ENCODE measurements around the gene ISL2. TPM values are rescaled to one million over a fixed set of nuclear protein-coding genes. Genes with fewer than 3 reads are reported as not detected.

ISL2 gene
- total and polyA plus RNA-seq, 2 of the 13 experiments (the other 11 are each of a cell fraction or from before 2014, with no cell fraction given), result 4.3 to 5.1 TPM

- Histone ChIP-seq H3K4me2 (ENCODE audit: low read depth, low read length) (no peak overlapping the region), H2AFZ (ENCODE audit: low read length) (no peak overlapping the region), H3K9me3 (ENCODE audit: low read length) (no peaks in the 10 kb centered on the region), H3K4me1 (ENCODE audit: insufficient read depth, low read length) (peaks cover 26% of the 10 kb centered on the region), H3K36me3 (replicated peaks in 1 of 2; ENCODE audit: control insufficient read depth in 1 of 2, insufficient read depth in 2 of 2, low read length in 2 of 2) (peaks cover 6 to 42% of the 10 kb centered on the region in 2 experiments), H4K20me1 (ENCODE audit: insufficient read depth, low read length) (peaks cover 19% of the 10 kb centered on the region), H3K27ac (ENCODE audit: extremely low read length, insufficient read depth, low read length) (no peak overlapping the region), H3K79me2 (ENCODE audit: insufficient read depth, low read length) (peaks cover 52% of the 10 kb centered on the region), H3K27me3 (ENCODE audit: control insufficient read depth in 1 of 2, insufficient read depth in 2 of 2, low read length in 2 of 2) (no peaks in the 10 kb centered on the region), H3K9ac (ENCODE audit: insufficient read depth, low read depth, low read length) (no peak overlapping the region), H3K4me3 (replicated peaks in 1 of 3; ENCODE audit: insufficient read depth in 1 of 3, low read depth in 2 of 3, low read length in 3 of 3) (no peak overlapping the region)
- ChIA-PET POLR2A (interaction anchor here (0.9 to 1.3 kb wide), 2 partner anchors 21 to 44 kb away, joined by 3 read pairs; no protein-coding TSS in a partner anchor), CTCF (ENCODE audit: low intra/inter-chr PET ratio, low total read pairs) (no interaction called here)
- in situ Hi-C loops (cut with HindIII; ENCODE audit: extremely low pct_ligation_motif_present, low pct_unique_long_range_greater_than_20kb) (no loop called here), intact Hi-C loops (cut with micrococcal nuclease; ENCODE audit: unreplicated experiment) (loop anchor here (5.0 to 10.0 kb wide), 3 partner anchors 45 to 95 kb away; partner anchors contain the start of gene ISL2)
- FAIRE-seq, result no peak
- no TSS peak for BruUV-seq (replicated peaks)
- 87% methylated on average over 3 of the region's 3 CpGs for WGBS (ENCODE audit: low lambda C conversion rate)
- DNase-seq (ENCODE audit: low spot score), result no peak
- no peak for ATAC-seq
- TF ChIP-seq PLSCR1 (CRISPR knock-in tag; IDR thresholded peaks at IDR 0.05; ENCODE audit: borderline replicate concordance) (no peak), CREM (IDR thresholded peaks at IDR 0.05) (no peak), CREM (CRISPR knock-in tag; IDR thresholded peaks at IDR 0.05) (no peak), NR1H2 (CRISPR knock-in tag; IDR thresholded peaks at IDR 0.05; ENCODE audit: borderline replicate concordance, low read depth) (no peak), CBX5 (CRISPR knock-in tag; IDR thresholded peaks at IDR 0.05; ENCODE audit: borderline replicate concordance) (no peak), ZUFSP (CRISPR knock-in tag; IDR thresholded peaks at IDR 0.05; ENCODE audit: borderline replicate concordance) (no peak), ZNF614 (CRISPR knock-in tag; IDR thresholded peaks at IDR 0.05; ENCODE audit: borderline replicate concordance) (no peak), MXD3 (CRISPR knock-in tag; IDR thresholded peaks at IDR 0.05) (no peak), PHF5A (CRISPR knock-in tag; IDR thresholded peaks at IDR 0.05; ENCODE audit: low read depth, unreplicated experiment) (no peak), ZNF567 (CRISPR knock-in tag; IDR thresholded peaks at IDR 0.05; ENCODE audit: borderline replicate concordance) (no peak), RFX3 (CRISPR knock-in tag; IDR thresholded peaks at IDR 0.05) (no peak), TAF15 (IDR thresholded peaks at IDR 0.05; ENCODE audit: low read depth, low read length, poor library complexity, severe bottlenecking) (no peak), NCOA2 (CRISPR knock-in tag; IDR thresholded peaks at IDR 0.05) (no peak), ZNF274 (CRISPR knock-in tag; IDR thresholded peaks at IDR 0.05) (no peak), MBNL3 (CRISPR knock-in tag; conservative IDR thresholded peaks at IDR 0.05) (no peak), HOXA7 (CRISPR knock-in tag; IDR thresholded peaks at IDR 0.05) (no peak), ZNF891 (CRISPR knock-in tag; IDR thresholded peaks at IDR 0.05) (no peak), TRIM22 (IDR thresholded peaks at IDR 0.05) (no peak)
- TF ChIP-seq, protein P1, sequence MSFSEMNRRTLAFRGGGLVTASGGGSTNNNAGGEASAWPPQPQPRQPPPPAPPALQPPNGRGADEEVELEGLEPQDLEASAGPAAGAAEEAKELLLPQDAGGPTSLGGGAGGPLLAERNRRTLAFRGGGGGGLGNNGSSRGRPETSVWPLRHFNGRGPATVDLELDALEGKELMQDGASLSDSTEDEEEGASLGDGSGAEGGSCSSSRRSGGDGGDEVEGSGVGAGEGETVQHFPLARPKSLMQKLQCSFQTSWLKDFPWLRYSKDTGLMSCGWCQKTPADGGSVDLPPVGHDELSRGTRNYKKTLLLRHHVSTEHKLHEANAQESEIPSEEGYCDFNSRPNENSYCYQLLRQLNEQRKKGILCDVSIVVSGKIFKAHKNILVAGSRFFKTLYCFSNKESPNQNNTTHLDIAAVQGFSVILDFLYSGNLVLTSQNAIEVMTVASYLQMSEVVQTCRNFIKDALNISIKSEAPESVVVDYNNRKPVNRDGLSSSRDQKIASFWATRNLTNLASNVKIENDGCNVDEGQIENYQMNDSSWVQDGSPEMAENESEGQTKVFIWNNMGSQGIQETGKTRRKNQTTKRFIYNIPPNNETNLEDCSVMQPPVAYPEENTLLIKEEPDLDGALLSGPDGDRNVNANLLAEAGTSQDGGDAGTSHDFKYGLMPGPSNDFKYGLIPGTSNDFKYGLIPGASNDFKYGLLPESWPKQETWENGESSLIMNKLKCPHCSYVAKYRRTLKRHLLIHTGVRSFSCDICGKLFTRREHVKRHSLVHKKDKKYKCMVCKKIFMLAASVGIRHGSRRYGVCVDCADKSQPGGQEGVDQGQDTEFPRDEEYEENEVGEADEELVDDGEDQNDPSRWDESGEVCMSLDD (CRISPR knock-in tag; IDR thresholded peaks at IDR 0.05; ENCODE audit: borderline replicate concordance), result no peak
Measured at GRCh38 chr15:76289582-76289981, 47.0 kb upstream of the ISL2 start.
